HepG2 (cell line): ENCODE data around the gene MYH7B. TPM values are rescaled to one million over a fixed set of nuclear protein-coding genes. Genes with fewer than 3 reads are reported as not detected.
A peak's percentile ranks its signal among the peaks of the same experiment; 100 is the strongest.

Experiments
- ARID2 ChIP-seq: sonication (generic); formaldehyde crosslinking; IDR thresholded peaks from 2 replicates; pipeline ENCODE4 v1.8.1; 2022; ENCODE audit warnings: mild to moderate bottlenecking, missing genetic modification reagents, borderline replicate concordance
- ATF2 ChIP-seq: sonication (generic); formaldehyde crosslinking; IDR thresholded peaks from 2 replicates; pipeline ENCODE4 v1.4.0; 2020; ENCODE audit warnings: missing genetic modification reagents
- ATF3 ChIP-seq: sonication (generic); formaldehyde crosslinking; IDR thresholded peaks from 2 replicates; pipeline ENCODE4 v1.4.0; 2020; ENCODE audit warnings: missing genetic modification reagents
- BORCS8-MEF2B ChIP-seq: sonication (generic); formaldehyde crosslinking; IDR thresholded peaks from 2 replicates; pipeline ENCODE4 v1.8.0; 2022; ENCODE audit warnings: mild to moderate bottlenecking, missing genetic modification reagents
- GLI4 ChIP-seq: sonication (generic); formaldehyde crosslinking; IDR thresholded peaks from 2 replicates; pipeline ENCODE4 v1.5.1; 2020; ENCODE audit warnings: missing genetic modification reagents, mild to moderate bottlenecking, moderate library complexity, borderline replicate concordance
- HMG20B ChIP-seq: conservative IDR thresholded peaks from 2 replicates; pipeline ENCODE4 v1.6.1; 2016; ENCODE audit warnings: missing genetic modification reagents, missing compliant biosample characterization
- PPARG ChIP-seq: conservative IDR thresholded peaks from 2 replicates; pipeline ENCODE4 v1.6.1; 2016; ENCODE audit warnings: missing biosample characterization, missing genetic modification reagents
- RNF219 ChIP-seq: sonication (generic); formaldehyde crosslinking; IDR thresholded peaks from 2 replicates; pipeline ENCODE4 v1.5.0; 2020; ENCODE audit warnings: mild to moderate bottlenecking, missing genetic modification reagents
- SIX4 ChIP-seq: sonication (generic); formaldehyde crosslinking; IDR thresholded peaks from 2 replicates; pipeline ENCODE4 v1.4.0; 2020; ENCODE audit warnings: missing genetic modification reagents
- SNRNP70 ChIP-seq: fragments of 200-400 bp; formaldehyde crosslinking; IDR thresholded peaks from 2 replicates; pipeline ENCODE4 v1.6.1; 2017; ENCODE audit warnings: mild to moderate bottlenecking, low read depth, low read length, moderate library complexity
- TMF1 ChIP-seq: sonication (generic); formaldehyde crosslinking; IDR thresholded peaks from 2 replicates; pipeline ENCODE4 v1.8.1; 2022; ENCODE audit warnings: low read depth, missing genetic modification reagents
- U2AF2 ChIP-seq: fragments of 200-400 bp; formaldehyde crosslinking; IDR thresholded peaks from 2 replicates; pipeline ENCODE4 v1.6.1; 2017; ENCODE audit warnings: low read depth, mild to moderate bottlenecking, low read length
- ZFYVE20 ChIP-seq: sonication (generic); formaldehyde crosslinking; IDR thresholded peaks from 2 replicates; pipeline ENCODE4 v1.8.0; 2023; ENCODE audit warnings: low read depth, mild to moderate bottlenecking, moderate library complexity, missing genetic modification reagents, borderline replicate concordance
- ZNF160 ChIP-seq: sonication (generic); formaldehyde crosslinking; IDR thresholded peaks from 2 replicates; pipeline ENCODE4 v1.8.0; 2022; ENCODE audit warnings: mild to moderate bottlenecking, inconsistent platforms, missing genetic modification reagents
- ZNF317 ChIP-seq: sonication (generic); formaldehyde crosslinking; IDR thresholded peaks from 2 replicates; pipeline ENCODE4 v1.5.0; 2020; ENCODE audit warnings: mild to moderate bottlenecking, missing genetic modification reagents
- ZNF430 ChIP-seq: sonication (generic); formaldehyde crosslinking; IDR thresholded peaks from 2 replicates; pipeline ENCODE4 v1.9.0; 2021; ENCODE audit warnings: mild to moderate bottlenecking, missing genetic modification reagents
- ZNF615 ChIP-seq: sonication (generic); formaldehyde crosslinking; IDR thresholded peaks from 2 replicates; pipeline ENCODE4 v1.5.0; 2020; ENCODE audit warnings: mild to moderate bottlenecking, missing genetic modification reagents, borderline replicate concordance
- ZNF703 ChIP-seq: sonication (generic); formaldehyde crosslinking; IDR thresholded peaks from 2 replicates; pipeline ENCODE4 v1.5.1; 2020; ENCODE audit warnings: missing genetic modification reagents, mild to moderate bottlenecking, moderate library complexity, borderline replicate concordance
- ZNF724P ChIP-seq: sonication (generic); formaldehyde crosslinking; IDR thresholded peaks from 2 replicates; pipeline ENCODE4 v1.8.0; 2022; ENCODE audit warnings: missing genetic modification reagents, borderline replicate concordance
- ZNF782 ChIP-seq: sonication (generic); formaldehyde crosslinking; IDR thresholded peaks from 2 replicates; pipeline ENCODE4 v1.4.0; 2020; ENCODE audit warnings: missing genetic modification reagents, mild to moderate bottlenecking, borderline replicate concordance
- polyA plus RNA-seq, 8 experiments: library from polyadenylated mRNA; depleted of rRNA in 3 of 8; stranded (reverse) in 7 of 8; unstranded in 1 of 8; fragments of >200 nt; fragmentation: Illumina TruSeq in 4 of 8; extraction: Trizol in 4 of 8; gene quantifications; 2 replicates each; pipeline versions ENCODE4 v1.2.1 to v1.2.3, GENCODE V29; 2011 to 2016; ENCODE audit warnings: low read depth in 4 of 8, missing spikeins in 1 of 8, mixed read lengths in 1 of 8; ENCODE audit not compliant: insufficient read depth in 1 of 8
- total RNA-seq, 5 experiments: library from RNA; depleted of rRNA; stranded (reverse); fragments of >200 nt; fragmentation: Illumina TruSeq; extraction: Trizol; gene quantifications; 2 replicates each; pipeline ENCODE4 v1.2.3, GENCODE V29; 2016; ENCODE audit warnings: low read depth in 1 of 5
- TF ChIP-seq, protein P1 (sequence below), 2 experiments: sonication (generic) in 1 of 2; formaldehyde crosslinking in 1 of 2; IDR thresholded peaks; 2 replicates each; pipeline versions ENCODE4 v1.4.0 to v1.6.1; 2018 to 2020; ENCODE audit warnings: missing genetic modification reagents in 2 of 2, borderline replicate concordance in 1 of 2, low read depth in 1 of 2, mild to moderate bottlenecking in 1 of 2, missing biosample characterization in 1 of 2
- TF ChIP-seq, protein P2 (sequence below): sonication (generic); formaldehyde crosslinking; IDR thresholded peaks from 2 replicates; pipeline ENCODE4; 2020; ENCODE audit warnings: missing genetic modification reagents, mild to moderate bottlenecking, borderline replicate concordance

Gene MYH7B
- total and polyA plus RNA-seq, 2 of the 13 experiments (the other 11 are each of a cell fraction or from before 2014, with no cell fraction given) = 0.05 to 0.20 TPM

DNA sequence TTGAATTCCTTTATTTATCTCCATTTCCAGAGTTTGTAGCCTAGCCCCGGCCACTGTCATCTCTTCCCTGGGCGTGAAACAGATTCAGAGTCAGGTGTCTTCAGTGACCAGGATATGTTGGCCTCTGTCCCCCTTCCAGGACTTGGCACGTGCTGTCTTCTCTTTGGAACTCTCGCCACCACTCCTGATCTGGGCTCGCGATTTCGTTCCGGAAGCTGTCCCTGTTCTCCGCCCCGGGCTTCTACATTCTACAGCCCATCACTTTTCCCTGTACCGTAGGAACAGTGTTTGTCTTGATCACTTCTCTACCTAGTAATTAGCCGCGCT, 801 bp upstream of the MYH7B start (continued):
- TF ChIP-seq RNF219 (CRISPR knock-in tag) (no peak), U2AF2 (no peak), ZNF317 (no peak), TMF1 (CRISPR knock-in tag) (no peak), ZNF160 (0 out of 2 replicates have a peak, but pooled peaks have one; percentile 28), HMG20B (CRISPR knock-in tag) (no peak), ZNF782 (no peak), ATF2 (CRISPR knock-in tag) (no peak), PPARG (peak; percentile 72), ZNF615 (0 out of 2 replicates have a peak, but pooled peaks have one; percentile 11), ZFYVE20 (CRISPR knock-in tag) (no peak), ZNF430 (no peak), ZNF703 (CRISPR knock-in tag) (no peak), ATF3 (CRISPR knock-in tag) (no peak; the same call in 1 of the 2 replicates), GLI4 (no peak), SNRNP70 (no peak), ARID2 (CRISPR knock-in tag) (no peak), BORCS8-MEF2B (CRISPR knock-in tag) (no peak), ZNF724P (CRISPR knock-in tag) (no peak; the same call in 1 of the 2 replicates), SIX4 (CRISPR knock-in tag) (no peak)
- TF ChIP-seq, protein P1, sequence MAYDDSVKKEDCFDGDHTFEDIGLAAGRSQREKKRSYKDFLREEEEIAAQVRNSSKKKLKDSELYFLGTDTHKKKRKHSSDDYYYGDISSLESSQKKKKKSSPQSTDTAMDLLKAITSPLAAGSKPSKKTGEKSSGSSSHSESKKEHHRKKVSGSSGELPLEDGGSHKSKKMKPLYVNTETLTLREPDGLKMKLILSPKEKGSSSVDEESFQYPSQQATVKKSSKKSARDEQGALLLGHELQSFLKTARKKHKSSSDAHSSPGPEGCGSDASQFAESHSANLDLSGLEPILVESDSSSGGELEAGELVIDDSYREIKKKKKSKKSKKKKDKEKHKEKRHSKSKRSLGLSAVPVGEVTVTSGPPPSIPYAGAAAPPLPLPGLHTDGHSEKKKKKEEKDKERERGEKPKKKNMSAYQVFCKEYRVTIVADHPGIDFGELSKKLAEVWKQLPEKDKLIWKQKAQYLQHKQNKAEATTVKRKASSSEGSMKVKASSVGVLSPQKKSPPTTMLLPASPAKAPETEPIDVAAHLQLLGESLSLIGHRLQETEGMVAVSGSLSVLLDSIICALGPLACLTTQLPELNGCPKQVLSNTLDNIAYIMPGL (CRISPR knock-in tag; IDR thresholded peaks at IDR 0.05; ENCODE audit: borderline replicate concordance in 1 of 2, low read depth in 1 of 2) = no peak
- TF ChIP-seq, protein P2, sequence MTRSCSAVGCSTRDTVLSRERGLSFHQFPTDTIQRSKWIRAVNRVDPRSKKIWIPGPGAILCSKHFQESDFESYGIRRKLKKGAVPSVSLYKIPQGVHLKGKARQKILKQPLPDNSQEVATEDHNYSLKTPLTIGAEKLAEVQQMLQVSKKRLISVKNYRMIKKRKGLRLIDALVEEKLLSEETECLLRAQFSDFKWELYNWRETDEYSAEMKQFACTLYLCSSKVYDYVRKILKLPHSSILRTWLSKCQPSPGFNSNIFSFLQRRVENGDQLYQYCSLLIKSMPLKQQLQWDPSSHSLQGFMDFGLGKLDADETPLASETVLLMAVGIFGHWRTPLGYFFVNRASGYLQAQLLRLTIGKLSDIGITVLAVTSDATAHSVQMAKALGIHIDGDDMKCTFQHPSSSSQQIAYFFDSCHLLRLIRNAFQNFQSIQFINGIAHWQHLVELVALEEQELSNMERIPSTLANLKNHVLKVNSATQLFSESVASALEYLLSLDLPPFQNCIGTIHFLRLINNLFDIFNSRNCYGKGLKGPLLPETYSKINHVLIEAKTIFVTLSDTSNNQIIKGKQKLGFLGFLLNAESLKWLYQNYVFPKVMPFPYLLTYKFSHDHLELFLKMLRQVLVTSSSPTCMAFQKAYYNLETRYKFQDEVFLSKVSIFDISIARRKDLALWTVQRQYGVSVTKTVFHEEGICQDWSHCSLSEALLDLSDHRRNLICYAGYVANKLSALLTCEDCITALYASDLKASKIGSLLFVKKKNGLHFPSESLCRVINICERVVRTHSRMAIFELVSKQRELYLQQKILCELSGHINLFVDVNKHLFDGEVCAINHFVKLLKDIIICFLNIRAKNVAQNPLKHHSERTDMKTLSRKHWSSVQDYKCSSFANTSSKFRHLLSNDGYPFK (CRISPR knock-in tag) = no peak
